Sigmoid colon (tissue), 7 donors: ENCODE measurements around the gene MEPCE. TPM values are rescaled to one million over a fixed set of nuclear protein-coding genes. Genes with fewer than 3 reads are reported as not detected.
"Not testable (repeated sequence)": the region's sequence is repeated elsewhere in the genome, so short reads cannot be mapped to it uniquely, and the experiment has no call there.

ENCODE experiments used
- DNase-seq: peaks from one replicate; pipeline ENCODE4 v3.0.0-alpha.2; 2019
- H3K27ac ChIP-seq, 4 donors: fragments of 200-600 bp; sonication (generic); one replicate each; pipeline ENCODE4 v1.5.1; 2016 to 2019; ENCODE audit warnings: mild to moderate bottlenecking in 1 of 4
- H3K27me3 ChIP-seq, 3 donors: fragments of 200-600 bp; sonication (generic); one replicate each; pipeline ENCODE4 v1.5.1; 2019; ENCODE audit warnings: mild to moderate bottlenecking in 1 of 3
- H3K36me3 ChIP-seq, 4 donors: fragments of 200-600 bp; sonication (generic); one replicate each; pipeline ENCODE4 v1.5.1; 2016 to 2019
- H3K4me1 ChIP-seq, 4 donors: fragments of 200-600 bp; sonication (generic); one replicate each; pipeline ENCODE4 v1.5.1; 2017 to 2019
- H3K4me3 ChIP-seq, 4 donors: fragments of 200-600 bp; sonication (generic); one replicate each; pipeline ENCODE4 v1.5.1; 2017 to 2019; ENCODE audit warnings: mild to moderate bottlenecking in 2 of 4, moderate library complexity in 1 of 4
- H3K9me3 ChIP-seq, 4 donors: fragments of 200-600 bp in 3 of 4; sonication (generic) in 3 of 4; one replicate each; pipeline versions ENCODE4 v1.5.1 to v1.6.1; 2013 to 2019
- CTCF ChIP-seq, 4 experiments: fragments of 450-650 bp in 3 of 4; fragments of 200-600 bp in 1 of 4; IDR thresholded peaks; one replicate each; pipeline ENCODE4 v1.5.1; 2016 to 2019; ENCODE audit warnings: antibody characterized with exemption in 4 of 4, mild to moderate bottlenecking in 3 of 4, moderate library complexity in 2 of 4
- EP300 ChIP-seq, 4 donors: sonication (generic); formaldehyde crosslinking; IDR thresholded peaks; one replicate each; pipeline ENCODE4 v1.6.1; 2017; ENCODE audit warnings: antibody characterized with exemption in 4 of 4
- POLR2A ChIP-seq, 2 donors: fragments of 450-650 bp; IDR thresholded peaks; one replicate each; pipeline ENCODE4 v1.6.1; 2016; ENCODE audit warnings: antibody characterized with exemption in 2 of 2, mild to moderate bottlenecking in 2 of 2, moderate library complexity in 2 of 2
- POLR2AphosphoS5 ChIP-seq, 4 donors: sonication (generic); formaldehyde crosslinking; IDR thresholded peaks; one replicate each; pipeline ENCODE4 v1.6.1; 2017; ENCODE audit warnings: antibody characterized with exemption in 4 of 4
- WGBS, 2 donors: extraction: QIAGEN DNeasy Blood & Tissue Kit; methylation state at CpG; one replicate each; pipeline ENCODE4 v1.1.7; 2013; 5-methylcytosine and 5-hydroxymethylcytosine counted together
- intact Hi-C: fragments of 100-400 bp; cut with DNase I; formaldehyde crosslinking; loops from one replicate; pipeline ENCODE4 v1.15.1; 2023
- polyA plus RNA-seq, 3 donors: library from polyadenylated mRNA; stranded (reverse); fragments of 200-250 nt; gene quantifications; one replicate each; pipeline ENCODE4 v1.2.3, GENCODE V29; 2013
- total RNA-seq, 4 donors: library from RNA; depleted of rRNA; stranded (reverse); fragments of >200 nt; gene quantifications; one replicate each; pipeline ENCODE4 v1.1.0, GENCODE V29; 2016
- donor health status: healthy with polysubstance abuse.
- donor health status: Bipolar disorder and iron deficiency.
- donor health status: healthy.

Gene MEPCE
- total and polyA plus RNA-seq, 7 donors = 18.0 to 32.1 (median 24.9) TPM

DNA sequence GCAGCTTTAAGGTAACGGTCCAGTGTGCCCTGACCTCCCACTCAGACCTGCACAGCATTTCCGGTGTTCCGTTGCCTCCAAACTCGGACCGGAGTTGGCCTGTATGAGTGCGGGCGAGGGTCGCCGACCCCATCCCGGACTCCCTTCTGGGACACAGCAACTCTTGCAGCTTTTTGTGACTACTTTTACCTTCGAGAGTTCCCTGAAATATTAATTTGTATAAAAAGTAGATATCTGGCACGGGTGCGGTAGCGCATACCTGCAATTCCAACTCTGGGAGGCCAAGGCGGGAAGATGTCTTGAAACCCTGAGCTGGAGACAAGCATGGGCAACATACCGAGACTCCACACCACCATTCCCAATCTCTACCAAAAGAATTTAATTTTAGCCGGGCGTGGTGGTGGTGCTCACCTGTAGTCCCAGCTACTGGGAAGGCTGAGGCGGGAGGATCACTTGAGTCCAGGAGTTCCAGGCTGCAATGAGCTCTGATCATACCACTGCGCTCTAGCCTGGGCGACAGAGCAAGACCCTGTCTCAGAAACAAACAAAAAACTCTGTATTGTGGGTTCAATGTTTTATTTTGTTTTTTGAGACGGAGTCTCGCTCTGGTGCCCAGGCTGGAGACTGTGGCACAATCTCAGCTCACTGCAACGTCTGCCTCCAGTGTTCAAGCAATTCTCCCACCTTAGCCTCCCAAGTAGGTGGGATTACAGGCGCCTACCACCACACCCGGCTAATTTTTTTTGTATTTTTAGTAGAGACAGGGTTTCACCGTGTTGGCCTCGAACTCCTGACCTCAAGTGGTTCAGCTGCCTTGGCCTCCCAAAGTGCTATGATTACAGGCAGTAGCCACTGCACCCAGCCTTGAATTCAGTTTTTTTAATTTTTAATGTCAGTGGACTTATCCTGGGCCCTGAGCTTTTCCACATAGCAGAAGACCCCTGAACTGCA is 7.8 kb downstream of the MEPCE start:
- TF ChIP-seq CTCF (IDR thresholded peaks at IDR 0.05) (no peak), POLR2AphosphoS5 (IDR thresholded peaks at IDR 0.05) (no peak), POLR2A (IDR thresholded peaks at IDR 0.05) (no peak), EP300 (IDR thresholded peaks at IDR 0.05) (no peak)
- WGBS, 2 donors = 92 to 93% methylated on average over 28 of the region's 28 CpGs
- DNase-seq = peak; percentile 76

DNA sequence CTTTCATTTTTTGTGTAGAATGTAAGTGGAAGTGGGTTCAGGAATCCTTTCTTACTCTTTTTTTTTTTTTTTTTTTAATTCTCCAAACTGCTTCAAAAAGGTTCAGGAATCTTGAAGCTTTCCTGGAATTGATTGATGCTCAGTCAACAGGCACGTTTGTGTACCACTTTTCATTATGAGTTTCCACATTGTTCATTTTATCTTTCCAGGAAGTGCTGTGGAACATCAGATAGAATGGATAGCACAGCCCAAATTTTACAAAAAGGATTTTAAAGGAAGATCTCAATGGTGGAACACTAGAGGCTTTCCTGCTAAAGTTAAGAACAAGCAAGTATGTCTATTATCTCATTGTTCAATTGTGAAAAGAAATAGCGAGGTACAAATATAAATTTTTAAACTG is 8.5 kb downstream of the MEPCE start:
- H3K36me3 ChIP-seq = peaks cover 8 to 16% (median 11%) of the 10 kb centered on the region in 4 donors
- H3K27ac ChIP-seq = no peak overlapping the region
- intact Hi-C loops = no loop called here
- H3K27me3 ChIP-seq = no peaks in the 10 kb centered on the region
- H3K9me3 ChIP-seq = no peaks in the 10 kb centered on the region
- no peak for TF ChIP-seq POLR2A (IDR thresholded peaks at IDR 0.05)
- no peak for TF ChIP-seq EP300 (IDR thresholded peaks at IDR 0.05)
- TF ChIP-seq CTCF (IDR thresholded peaks at IDR 0.05) = no peak
- TF ChIP-seq POLR2AphosphoS5 (IDR thresholded peaks at IDR 0.05) = no peak
- peaks cover 0 to 20% (median 13%) of the 10 kb centered on the region in 4 donors for H3K4me1 ChIP-seq
- no peak overlapping the region for H3K4me3 ChIP-seq
- 53 to 66% methylated on average over 2 of the region's 2 CpGs for WGBS, 2 donors
- DNase-seq = no peak

More for the DNA sequence above, 7.8 kb downstream of the MEPCE start:
- Histone ChIP-seq H3K27ac (peak overlapping the region; percentile 94 to 98 (median 96)), H3K27me3 (no peaks in the 10 kb centered on the region), H3K4me3 (peak overlapping the region in 2 of 4 donors; percentile 83 to 92), H3K36me3 (peaks cover 8 to 22% (median 16%) of the 10 kb centered on the region in 4 donors), H3K9me3 (no peaks in the 10 kb centered on the region), H3K4me1 (peaks cover 0 to 25% (median 18%) of the 10 kb centered on the region in 4 donors)
- intact Hi-C loops = no loop called here

GRCh38 chr7:100438731-100439130 is 9.1 kb downstream of the MEPCE start:
- DNase-seq = not testable (repeated sequence)

DNA sequence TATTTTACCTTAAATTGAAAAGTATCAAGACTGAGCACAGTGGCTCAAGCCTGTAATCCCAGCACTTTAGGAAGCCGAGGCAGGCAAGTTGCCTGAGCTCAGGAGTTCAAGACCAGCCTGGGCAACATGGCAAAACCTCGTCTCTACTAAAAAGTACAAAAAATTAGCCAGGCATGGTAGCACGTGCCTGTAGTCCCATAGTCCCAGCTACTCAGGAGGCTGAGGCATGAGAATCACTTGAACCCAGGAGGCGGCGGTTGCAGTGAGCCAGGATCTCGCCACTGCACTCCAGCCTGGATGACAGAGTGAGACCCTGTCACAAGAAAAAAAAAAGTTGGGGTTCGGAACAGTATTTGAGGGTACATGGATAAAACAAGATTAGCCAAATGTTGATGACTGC is 9.6 kb downstream of the MEPCE start:
- H3K4me1 ChIP-seq = peaks cover 0 to 19% (median 13%) of the 10 kb centered on the region in 4 donors
- H3K36me3 ChIP-seq, H3K9me3 ChIP-seq, H3K27ac ChIP-seq, H3K4me3 ChIP-seq, H3K27me3 ChIP-seq, intact Hi-C loops: not testable (repeated sequence)
- 90 to 93% methylated on average over 7 of the region's 7 CpGs for WGBS, 2 donors
- DNase-seq = peak; percentile 46

More at GRCh38 chr7:100438731-100439130, 9.1 kb downstream of the MEPCE start:
- Histone ChIP-seq H3K4me1 (peaks cover 0 to 20% (median 13%) of the 10 kb centered on the region in 4 donors), H3K36me3 (peaks cover 3 to 10% (median 6%) of the 10 kb centered on the region in 4 donors)
- H3K9me3 ChIP-seq, H3K27ac ChIP-seq, H3K27me3 ChIP-seq, H3K4me3 ChIP-seq, intact Hi-C loops: not testable (repeated sequence)
- 92 to 94% methylated on average over 8 of the region's 8 CpGs for WGBS, 2 donors

- no peak overlapping the region for H3K4me3 ChIP-seq
- no peaks in the 10 kb centered on the region for H3K36me3 ChIP-seq
- DNase-seq = peak; percentile 62
- intact Hi-C loops = no loop called here
- H3K27me3 ChIP-seq = no peaks in the 10 kb centered on the region
- TF ChIP-seq EP300 (IDR thresholded peaks at IDR 0.05) (no peak), POLR2A (IDR thresholded peaks at IDR 0.05) (no peak), CTCF (IDR thresholded peaks at IDR 0.05) (no peak), POLR2AphosphoS5 (IDR thresholded peaks at IDR 0.05) (no peak)
- 93% methylated on average over 11 of the region's 11 CpGs for WGBS, 2 donors
- peaks cover 0 to under 1% (median 0%) of the 10 kb centered on the region in 4 donors for H3K4me1 ChIP-seq
- no peak overlapping the region for H3K27ac ChIP-seq
- no peaks in the 10 kb centered on the region for H3K9me3 ChIP-seq
Measured at GRCh38 chr7:100441641-100442535, 12.3 kb downstream of the MEPCE start.
